Stimulated activated CD8-positive, alpha-beta memory T cell treated with anti-CD3 and anti-CD28 coated beads, Interleukin-7, amount 100 ng/mL, for 4 hours (primary cell): Measurements from ENCODE around the gene DNAH3.
"Not testable (repeated sequence)": the region's sequence is repeated elsewhere in the genome, so short reads cannot be mapped to it uniquely, and the experiment has no call there.

Experiments used
- DNase-seq, 2 donors: peaks; one replicate each; pipeline ENCODE4 v3.0.0-alpha.2; 2020; ENCODE audit warnings: low read depth in 2 of 2

Gene DNAH3

GRCh38 chr16:21150375-21151001 is at the start of gene DNAH3:
Gene DNAH3, minus strand, starts transcription at chr16:21150846. Its CDS starts 527 bp downstream, at chr16:21150319.
- no peak for DNase-seq

DNA sequence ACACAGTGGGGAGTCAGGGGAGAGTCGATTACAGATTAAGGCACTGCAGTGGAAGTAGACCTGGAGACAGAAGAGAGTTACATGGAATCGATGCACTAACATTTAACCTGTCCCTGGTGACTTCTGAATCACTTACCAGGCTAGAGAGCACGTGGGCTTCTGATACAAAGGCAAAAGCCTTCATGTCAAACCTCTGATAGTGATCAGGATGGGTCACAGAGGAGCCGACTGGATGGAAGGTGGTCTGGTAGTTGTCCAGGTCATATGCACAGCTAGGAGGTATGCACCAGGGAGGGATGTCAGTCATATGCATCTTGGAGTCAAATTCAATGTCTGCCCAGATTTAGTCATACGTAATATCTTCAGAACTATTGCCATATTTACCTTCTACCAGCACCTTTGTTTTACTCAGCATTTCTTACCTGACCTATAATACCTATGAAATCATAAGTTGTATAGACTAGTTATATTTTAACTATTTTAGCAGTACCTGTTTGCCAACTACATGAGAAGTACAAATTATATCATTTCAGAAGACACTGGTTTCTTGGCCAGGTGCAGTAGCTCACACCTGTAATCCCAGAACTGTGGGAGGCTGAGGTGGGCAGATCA is 49.1 kb upstream of the DNAH3 start:
- DNase-seq, result no peak

DNA sequence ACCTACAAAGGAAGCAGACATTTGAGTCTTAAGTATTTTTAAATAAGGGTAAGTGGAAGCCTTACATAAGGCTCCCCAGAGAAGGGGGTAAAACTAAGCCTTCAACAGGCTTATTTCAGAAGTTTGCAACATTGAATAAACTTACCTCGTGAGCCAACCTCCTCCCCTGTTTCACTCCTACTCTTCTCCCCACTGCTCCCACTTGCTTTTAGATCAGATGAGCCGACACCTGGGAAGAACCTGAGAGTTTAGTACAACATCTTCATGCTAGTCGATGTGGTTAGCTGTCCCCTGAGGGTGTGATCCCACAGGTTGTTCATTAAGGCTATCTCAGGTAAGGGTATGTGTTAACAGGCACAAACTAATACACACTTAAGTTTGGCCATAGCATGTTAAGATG is 47.0 kb upstream of the DNAH3 start:
- no peak for DNase-seq

- DNase-seq, result no peak
These were observed 46.5 kb upstream of the DNAH3 start for GRCh38 chr16:21197112-21197511.

DNA sequence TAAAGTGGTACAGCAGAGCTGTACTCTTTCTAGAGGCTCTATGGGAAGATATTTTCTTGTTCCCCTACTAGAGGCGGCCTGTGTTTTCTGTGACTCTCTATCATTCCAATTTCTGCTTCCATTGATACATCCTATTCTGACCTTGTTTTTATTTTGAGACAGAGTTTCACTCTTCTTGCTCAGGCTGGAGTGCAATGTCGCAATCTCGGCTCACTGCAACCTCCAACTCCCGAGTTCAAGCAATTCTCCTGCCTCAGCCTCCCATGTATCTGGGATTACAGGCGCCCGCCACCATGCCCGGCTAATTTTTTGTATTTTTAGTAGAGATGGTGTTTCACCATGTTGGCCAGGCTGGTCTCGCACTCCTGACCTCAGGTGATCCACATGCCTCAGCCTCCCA is 44.7 kb upstream of the DNAH3 start:
- not testable (repeated sequence) for DNase-seq

DNA sequence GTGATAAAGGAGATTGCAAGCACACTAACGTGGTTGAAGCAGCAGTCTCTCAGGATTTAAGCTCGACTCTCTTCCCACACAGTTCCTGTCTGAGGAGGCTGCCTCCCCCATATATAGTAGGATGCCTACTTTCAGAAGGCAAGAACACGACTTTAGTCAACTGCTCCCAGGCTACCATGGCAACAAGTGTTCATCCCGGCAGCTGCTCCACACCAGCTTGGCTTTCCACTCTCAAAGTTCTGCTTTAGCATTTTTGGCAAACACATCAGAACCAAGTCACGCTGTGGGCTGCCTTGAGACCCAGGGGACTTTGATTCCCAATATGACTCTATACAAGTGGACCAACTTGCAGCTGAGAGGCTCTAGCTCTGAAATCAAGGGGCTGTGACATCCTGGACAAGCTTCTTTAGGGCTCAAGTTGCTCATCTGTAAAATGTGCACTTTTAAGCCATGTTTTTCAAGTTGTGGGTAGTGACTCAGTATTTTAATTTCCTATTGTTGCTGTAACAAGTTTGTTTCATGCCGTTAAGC is 44.2 kb upstream of the DNAH3 start:
- DNase-seq, result no peak

DNA sequence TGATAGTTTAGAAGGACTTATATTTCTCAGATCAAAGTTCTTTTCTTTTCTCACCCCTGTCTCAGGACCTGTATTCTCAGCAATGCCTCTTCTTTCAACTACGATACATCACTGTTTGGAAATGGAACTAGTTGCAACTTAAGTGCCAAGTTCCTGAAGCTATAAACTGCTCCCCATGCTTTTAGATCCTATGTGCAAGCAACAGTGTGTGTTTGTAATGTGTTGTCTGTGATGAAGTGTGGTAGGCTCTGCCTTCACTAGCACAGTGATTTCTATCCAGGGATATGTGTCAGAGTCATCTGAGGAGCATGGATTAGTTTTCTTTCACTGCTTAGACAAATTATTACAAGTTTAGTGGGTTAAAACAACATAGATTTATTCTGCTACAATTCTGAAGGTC is 42.3 kb upstream of the DNAH3 start:
- no peak for DNase-seq

DNA sequence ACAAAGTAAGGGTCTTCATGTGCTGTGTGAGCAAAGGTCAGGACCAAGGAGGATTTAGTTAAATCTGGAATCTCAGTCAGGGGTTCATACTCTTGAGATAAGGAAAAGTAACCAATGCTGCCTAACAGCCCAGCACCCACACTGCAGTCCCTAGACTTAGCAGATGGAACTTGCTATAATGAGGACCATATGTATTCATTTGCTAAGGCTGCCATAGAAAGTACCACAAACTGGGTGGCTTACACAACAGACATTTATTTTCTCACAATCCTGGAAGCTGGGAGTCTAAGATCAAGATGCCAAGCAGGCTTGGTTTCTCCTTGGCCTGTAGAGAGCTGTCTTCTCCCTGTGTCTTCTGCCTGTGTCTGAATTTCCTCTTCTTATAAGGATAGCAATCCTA is 40.0 kb upstream of the DNAH3 start:
- no peak for DNase-seq

DNA sequence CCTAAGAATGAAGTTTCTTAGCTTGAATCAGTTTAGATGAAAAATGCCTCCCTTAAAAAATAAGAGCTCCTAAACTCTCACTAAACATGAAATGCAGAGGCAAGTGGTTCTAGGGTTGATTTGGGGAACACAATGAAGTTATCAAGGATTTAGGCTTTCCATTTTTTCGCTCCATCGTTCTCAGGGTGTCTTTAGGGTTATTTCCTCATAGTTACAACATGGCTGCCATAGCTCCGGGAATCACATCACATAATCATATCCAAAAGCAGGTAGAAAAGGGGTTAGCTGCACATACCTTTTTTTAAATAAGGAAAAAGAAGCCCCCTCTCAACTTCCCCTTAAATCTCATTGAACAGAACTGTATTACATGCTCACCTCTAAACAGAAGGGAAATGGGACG is 39.4 kb upstream of the DNAH3 start:
- DNase-seq, result no peak

DNA sequence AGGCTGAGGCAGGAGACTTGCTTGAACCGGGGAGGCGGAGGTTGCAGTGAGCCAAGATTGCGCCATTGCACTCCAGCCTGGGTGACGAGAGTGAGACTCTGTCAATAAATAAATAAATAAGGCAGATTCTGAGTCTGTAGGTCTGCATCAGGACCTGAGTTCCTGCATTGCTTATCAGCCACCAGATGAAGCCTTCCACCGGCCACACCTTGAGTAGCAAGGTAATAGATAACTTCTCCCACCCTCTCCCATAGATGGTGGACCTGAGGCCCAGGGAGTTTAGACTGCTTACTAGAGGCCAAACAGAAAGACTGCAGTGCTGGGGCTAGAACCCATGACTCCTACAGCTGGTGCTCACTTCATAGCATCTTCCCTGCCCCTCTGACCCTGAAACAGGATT is 38.7 kb upstream of the DNAH3 start:
- no peak for DNase-seq

GRCh38 chr16:21186326-21186691 is 35.7 kb upstream of the DNAH3 start:
- DNase-seq, result no peak

- DNase-seq, result no peak
These were observed 35.1 kb upstream of the DNAH3 start for GRCh38 chr16:21185659-21186325.

- no peak for DNase-seq
These were observed 34.2 kb upstream of the DNAH3 start for GRCh38 chr16:21184834-21185233.

GRCh38 chr16:21183995-21184394 is 33.3 kb upstream of the DNAH3 start:
- DNase-seq, result no peak

DNA sequence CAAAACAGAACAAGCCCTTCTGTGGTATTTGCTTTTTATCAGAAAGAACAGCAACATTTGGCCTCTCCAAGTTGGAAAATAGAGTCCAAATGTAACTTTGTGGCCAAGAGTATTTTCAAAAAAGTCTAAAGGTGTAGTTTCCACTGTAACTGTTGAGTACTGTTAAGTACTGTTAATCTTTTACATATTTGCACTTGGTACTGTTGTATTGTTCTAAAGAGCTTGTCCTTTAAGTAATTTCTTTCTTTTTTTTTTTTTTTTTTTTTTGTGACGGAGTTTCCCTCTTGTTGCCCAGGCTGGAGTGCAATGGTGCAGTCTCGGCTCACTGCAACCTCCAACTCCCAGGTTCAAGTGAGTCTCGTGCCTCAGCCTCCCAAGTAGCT is 29.3 kb upstream of the DNAH3 start:
- DNase-seq, result no peak

- DNase-seq, result no peak
These were observed 28.7 kb upstream of the DNAH3 start for GRCh38 chr16:21179126-21179982.

DNA sequence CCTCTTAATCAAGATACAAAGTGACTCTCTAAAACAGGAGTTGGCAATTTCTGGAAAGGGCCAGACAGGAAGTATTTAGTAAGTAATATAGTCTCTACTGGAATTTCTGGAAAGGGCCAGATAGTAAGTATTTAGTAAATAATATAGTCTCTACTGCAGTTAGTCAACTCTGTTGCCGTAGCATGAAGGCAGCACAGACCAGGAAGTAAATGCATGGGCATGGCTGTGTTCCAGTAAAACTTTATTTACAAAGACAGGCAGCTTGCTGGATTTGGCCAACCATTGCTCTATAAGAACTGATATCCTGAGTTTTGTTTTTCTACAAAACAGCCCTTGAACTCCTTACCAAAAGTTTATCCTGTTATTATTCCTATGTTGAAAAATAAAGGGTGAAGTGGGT is 24.8 kb upstream of the DNAH3 start:
- no peak for DNase-seq

DNA sequence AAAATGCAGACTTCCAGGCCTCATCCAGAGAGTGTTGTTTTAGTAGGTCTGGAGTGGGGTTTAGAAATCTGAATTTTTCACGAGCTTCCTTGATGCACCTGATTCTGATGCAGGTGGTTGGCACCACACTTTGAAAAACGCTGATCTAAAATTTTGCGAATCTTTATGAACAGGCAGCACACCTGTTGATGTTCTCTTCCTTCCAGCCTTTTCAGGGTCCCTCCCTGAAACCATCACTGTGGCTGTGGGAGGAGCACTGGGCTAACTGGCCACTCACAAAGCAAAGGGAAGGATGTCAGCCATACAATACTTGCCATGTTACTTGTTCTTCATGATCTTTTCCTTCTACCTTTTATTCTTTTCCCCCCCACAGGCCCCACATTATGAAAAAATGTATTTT is 22.0 kb upstream of the DNAH3 start:
- DNase-seq, result no peak

- DNase-seq, result not testable (repeated sequence)
These were observed 19.5 kb upstream of the DNAH3 start for GRCh38 chr16:21170116-21170515.

GRCh38 chr16:21169249-21169981 is 18.8 kb upstream of the DNAH3 start:
- DNase-seq, result no peak

DNA sequence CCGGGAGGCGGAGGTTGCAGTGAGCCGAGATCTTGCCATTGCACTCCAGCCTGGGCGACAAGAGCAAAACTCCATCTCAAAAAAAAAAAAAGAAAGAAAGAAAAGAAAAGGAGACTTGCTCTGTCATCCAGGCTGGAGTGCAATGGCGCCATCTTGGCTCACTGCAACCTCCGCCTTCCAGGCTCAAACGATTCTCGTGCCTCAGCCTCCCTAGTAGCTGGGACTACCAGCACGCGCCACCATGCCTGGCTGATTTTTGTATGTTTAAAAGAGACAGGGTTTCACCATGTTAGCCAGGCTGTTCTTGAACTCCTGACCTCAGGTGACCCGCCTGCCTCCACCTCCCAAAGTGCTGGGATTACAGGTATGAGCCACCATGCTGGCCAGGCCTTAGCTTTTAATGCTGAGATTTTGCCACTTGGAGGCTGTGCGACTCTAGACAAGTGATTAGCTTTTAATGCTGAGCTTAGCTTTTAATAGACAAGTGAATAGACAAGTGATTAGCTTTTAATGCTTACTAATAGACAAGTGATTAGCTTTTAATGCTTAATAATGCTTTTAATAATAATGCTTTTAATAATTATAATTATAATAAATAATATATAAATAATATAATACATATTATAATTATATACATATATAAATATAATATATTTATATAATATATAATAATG is 17.4 kb upstream of the DNAH3 start:
- no peak for DNase-seq
